MM.1S (cell line): ENCODE data around the gene MARCHF9.

Source experiments
- EZH2 ChIP-seq: fragments of 300-600 bp; sonication (generic); optimal IDR thresholded peaks from 2 replicates; pipeline ENCODE3; 2017; ENCODE audit warnings: low read depth, mild to moderate bottlenecking, antibody characterized with exemption, low read length, mixed read lengths
- EZH2phosphoT487 ChIP-seq: fragments of 300-600 bp; sonication (generic); IDR thresholded peaks from 2 replicates; pipeline ENCODE4 v1.6.1; 2018; ENCODE audit warnings: antibody characterized with exemption, low read length
- TF ChIP-seq, protein P1 (sequence below): fragments of 300-600 bp; sonication (generic); IDR thresholded peaks from 2 replicates; pipeline ENCODE4 v1.5.1; 2016; ENCODE audit warnings: antibody characterized with exemption, low read length, mixed read lengths

DNA sequence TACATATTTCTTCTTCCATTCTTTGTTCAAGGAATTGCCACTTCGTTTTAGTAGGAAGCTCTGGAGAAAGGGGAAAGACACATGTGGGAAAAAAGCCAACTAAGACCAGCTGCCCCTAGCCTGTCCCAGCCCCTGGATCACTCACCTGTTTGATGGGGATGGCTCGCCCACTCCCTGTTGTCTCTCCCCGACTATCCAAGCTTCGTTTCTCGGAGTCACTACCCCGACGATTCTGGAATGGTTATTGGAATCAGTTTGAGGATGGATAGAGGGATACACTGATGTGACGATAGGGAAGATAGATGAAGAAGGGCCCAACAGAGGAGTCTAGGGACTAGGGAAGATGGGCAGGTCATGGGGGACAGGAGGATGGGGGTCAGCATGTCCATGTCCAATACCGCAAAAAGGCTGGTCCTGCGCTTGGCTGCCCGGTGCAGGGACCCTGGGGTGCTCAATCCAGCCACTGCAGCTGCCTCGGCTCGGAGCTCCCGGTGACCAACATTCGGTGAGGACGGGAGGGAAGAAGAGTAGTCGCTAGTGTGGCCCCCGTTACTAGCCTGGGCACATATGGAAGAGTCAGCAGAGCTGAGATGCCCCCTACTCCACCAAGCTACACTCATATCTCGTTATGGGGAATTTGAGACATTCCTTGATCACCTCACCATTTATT, 23.4 kb upstream of the MARCHF9 start:
- TF ChIP-seq, protein P1, sequence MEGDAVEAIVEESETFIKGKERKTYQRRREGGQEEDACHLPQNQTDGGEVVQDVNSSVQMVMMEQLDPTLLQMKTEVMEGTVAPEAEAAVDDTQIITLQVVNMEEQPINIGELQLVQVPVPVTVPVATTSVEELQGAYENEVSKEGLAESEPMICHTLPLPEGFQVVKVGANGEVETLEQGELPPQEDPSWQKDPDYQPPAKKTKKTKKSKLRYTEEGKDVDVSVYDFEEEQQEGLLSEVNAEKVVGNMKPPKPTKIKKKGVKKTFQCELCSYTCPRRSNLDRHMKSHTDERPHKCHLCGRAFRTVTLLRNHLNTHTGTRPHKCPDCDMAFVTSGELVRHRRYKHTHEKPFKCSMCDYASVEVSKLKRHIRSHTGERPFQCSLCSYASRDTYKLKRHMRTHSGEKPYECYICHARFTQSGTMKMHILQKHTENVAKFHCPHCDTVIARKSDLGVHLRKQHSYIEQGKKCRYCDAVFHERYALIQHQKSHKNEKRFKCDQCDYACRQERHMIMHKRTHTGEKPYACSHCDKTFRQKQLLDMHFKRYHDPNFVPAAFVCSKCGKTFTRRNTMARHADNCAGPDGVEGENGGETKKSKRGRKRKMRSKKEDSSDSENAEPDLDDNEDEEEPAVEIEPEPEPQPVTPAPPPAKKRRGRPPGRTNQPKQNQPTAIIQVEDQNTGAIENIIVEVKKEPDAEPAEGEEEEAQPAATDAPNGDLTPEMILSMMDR, result no peak
- TF ChIP-seq EZH2phosphoT487, result no peak
- TF ChIP-seq EZH2, result no peak
